ENCODE measurements around the gene HOXD12.

- TF ChIP-seq, protein P1, sequence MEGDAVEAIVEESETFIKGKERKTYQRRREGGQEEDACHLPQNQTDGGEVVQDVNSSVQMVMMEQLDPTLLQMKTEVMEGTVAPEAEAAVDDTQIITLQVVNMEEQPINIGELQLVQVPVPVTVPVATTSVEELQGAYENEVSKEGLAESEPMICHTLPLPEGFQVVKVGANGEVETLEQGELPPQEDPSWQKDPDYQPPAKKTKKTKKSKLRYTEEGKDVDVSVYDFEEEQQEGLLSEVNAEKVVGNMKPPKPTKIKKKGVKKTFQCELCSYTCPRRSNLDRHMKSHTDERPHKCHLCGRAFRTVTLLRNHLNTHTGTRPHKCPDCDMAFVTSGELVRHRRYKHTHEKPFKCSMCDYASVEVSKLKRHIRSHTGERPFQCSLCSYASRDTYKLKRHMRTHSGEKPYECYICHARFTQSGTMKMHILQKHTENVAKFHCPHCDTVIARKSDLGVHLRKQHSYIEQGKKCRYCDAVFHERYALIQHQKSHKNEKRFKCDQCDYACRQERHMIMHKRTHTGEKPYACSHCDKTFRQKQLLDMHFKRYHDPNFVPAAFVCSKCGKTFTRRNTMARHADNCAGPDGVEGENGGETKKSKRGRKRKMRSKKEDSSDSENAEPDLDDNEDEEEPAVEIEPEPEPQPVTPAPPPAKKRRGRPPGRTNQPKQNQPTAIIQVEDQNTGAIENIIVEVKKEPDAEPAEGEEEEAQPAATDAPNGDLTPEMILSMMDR (IDR thresholded peaks at IDR 0.05; ENCODE audit: low read length) = no peak
- no peak for TF ChIP-seq EZH2 (optimal IDR thresholded peaks at IDR 0.05; ENCODE audit: low read depth, low read length)
These were observed 7.3 kb downstream of the HOXD12 start, which contains the start of gene HOXD11 for GRCh38 chr2:176106581-176107539.

Measured in MM.1S (cell line).